A549 (cell line): ENCODE data around the gene OR2A14.

Experiments used
- CTCF ChIP-seq: fragments of >200 bp; sonication (Bioruptor Twin); formaldehyde crosslinking; IDR thresholded peaks from 3 replicates; pipeline ENCODE4 v1.5.1; 2016
- EHMT2 ChIP-seq: fragments of 200-600 bp; sonication (generic); IDR thresholded peaks from 2 replicates; pipeline ENCODE4 v1.6.1; 2016; ENCODE audit warnings: antibody characterized with exemption, low read depth, mild to moderate bottlenecking, moderate library complexity
- ELK1 ChIP-seq: fragments of 150-350 bp; IDR thresholded peaks from 2 replicates; pipeline ENCODE4 v1.6.1; 2014; ENCODE audit warnings: low read depth, mild to moderate bottlenecking, low read length
- KDM5A ChIP-seq: fragments of 200-600 bp; sonication (generic); IDR thresholded peaks from 2 replicates; pipeline ENCODE4 v1.6.1; 2016; ENCODE audit warnings: antibody characterized with exemption, mild to moderate bottlenecking
- POLR2A ChIP-seq: IDR thresholded peaks from 2 replicates; pipeline ENCODE4 v1.6.1; 2012; ENCODE audit warnings: mild to moderate bottlenecking, low read length
- RFX5 ChIP-seq: fragments of 450-650 bp; IDR thresholded peaks from 2 replicates; pipeline ENCODE4 v1.7.1; 2014; ENCODE audit warnings: antibody characterized with exemption, mild to moderate bottlenecking, moderate library complexity
- USF2 ChIP-seq: fragments of 450-650 bp; IDR thresholded peaks from 2 replicates; pipeline ENCODE4 v1.6.1; 2014; ENCODE audit warnings: antibody characterized with exemption

GRCh38 chr7:144090667-144091066 is 32.3 kb upstream of the OR2A14 start:
- TF ChIP-seq POLR2A, result no peak
- TF ChIP-seq EHMT2, result no peak
- no peak for TF ChIP-seq ELK1
- no peak for TF ChIP-seq CTCF
- no peak for TF ChIP-seq USF2
- no peak for TF ChIP-seq RFX5
- no peak for TF ChIP-seq KDM5A
